T1000 (cell line): ENCODE data around the gene G6PC1.
"Not testable (repeated sequence)": the region's sequence is repeated elsewhere in the genome, so short reads cannot be mapped to it uniquely, and the experiment has no call there.

Experiments
- DNase-seq: peaks from one replicate; lab custom pipeline; 2025; ENCODE audit warnings: mixed read lengths; lab: John Stamatoyannopoulos, UW

The G6PC1 gene

DNA sequence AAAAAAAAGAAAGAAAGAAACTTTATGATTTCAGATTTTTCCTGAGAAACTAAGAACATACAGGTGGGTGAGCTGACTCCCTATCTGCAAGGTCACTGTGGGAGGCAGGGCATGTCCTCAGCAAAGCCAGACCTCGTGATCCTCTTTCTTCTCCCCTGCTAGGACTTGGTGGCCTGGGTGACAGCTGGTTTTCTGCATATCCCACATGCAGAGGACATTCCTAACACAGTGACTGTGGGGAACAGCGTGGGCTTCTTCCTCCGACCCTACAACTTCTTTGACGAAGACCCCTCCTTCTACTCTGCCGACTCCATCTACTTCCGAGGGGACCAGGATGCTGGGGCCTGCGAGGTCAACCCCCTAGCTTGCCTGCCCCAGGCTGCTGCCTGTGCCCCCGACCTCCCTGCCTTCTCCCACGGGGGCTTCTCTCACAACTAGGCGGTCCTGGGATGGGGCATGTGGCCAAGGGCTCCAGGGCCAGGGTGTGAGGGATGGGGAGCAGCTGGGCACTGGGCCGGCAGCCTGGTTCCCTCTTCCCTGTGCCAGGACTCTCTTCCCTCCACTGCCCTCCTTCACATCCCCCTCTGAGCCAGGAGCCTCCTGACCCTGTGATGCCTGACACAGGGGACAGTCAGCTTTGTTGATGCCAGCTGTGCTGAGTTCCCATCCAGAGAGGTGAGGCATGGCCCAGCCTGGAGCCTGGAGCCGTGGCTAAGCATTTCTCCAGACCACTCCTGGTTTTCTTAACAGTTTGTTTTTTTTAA lies 26.5 kb upstream of the G6PC1 start:
- not testable (repeated sequence) for DNase-seq

DNA sequence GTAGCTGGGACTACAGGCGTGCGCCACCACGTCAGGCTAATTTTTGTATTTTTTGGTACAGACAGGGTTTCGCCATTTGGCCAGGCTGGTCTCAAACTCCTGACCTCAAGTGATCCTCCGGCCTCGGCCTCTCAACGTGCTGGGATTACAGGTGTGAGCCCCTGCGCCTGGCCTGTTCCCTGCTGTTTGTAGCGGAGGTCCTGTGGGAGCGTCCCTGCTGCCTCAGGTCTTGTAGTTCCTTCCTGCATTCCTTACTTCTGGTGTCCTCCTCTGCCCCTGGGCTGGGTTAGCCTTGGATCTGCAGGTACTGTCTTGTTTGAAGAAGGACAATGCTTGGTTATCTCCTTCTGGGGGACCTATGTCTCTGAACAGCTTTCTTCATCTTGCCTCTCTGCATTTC lies 23.6 kb upstream of the G6PC1 start:
- DNase-seq, result no peak

DNA sequence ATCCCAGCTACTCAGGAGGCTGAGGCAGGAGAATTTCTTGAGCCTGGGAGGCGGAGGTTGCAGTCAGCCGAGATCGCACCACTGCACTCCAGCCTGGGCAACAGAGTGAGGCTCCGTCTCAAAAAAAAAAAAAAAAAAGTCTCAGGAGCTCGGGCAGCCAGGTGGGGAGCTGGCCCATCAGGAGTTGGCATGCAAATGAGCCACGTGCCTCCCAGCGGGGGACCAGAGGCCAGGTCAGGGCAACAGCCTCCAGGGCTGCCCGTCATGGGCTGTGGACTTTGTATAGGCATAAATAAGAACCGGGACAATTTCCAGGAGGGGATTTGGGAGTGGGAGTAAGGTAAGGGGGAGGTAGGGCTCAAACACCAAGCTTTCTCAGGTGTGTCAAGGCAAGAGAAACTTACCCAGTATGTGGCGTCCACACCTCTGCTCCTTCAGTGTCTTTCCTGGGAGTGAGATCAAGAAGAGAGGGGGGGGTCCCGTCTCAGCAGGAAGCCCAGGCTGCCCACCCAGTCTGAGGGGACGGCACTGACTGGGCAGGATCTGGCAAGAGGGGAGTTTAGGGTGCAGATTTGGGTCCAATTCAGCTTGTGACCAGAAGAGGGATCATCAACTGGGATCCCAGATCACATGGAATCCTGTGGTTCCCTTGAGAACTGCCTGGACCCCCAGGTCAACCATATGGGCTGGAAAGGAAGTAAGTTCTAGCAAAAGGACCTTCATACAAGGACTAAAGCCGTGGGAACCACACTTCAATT lies 22.3 kb upstream of the G6PC1 start:
- DNase-seq, result no peak

DNA sequence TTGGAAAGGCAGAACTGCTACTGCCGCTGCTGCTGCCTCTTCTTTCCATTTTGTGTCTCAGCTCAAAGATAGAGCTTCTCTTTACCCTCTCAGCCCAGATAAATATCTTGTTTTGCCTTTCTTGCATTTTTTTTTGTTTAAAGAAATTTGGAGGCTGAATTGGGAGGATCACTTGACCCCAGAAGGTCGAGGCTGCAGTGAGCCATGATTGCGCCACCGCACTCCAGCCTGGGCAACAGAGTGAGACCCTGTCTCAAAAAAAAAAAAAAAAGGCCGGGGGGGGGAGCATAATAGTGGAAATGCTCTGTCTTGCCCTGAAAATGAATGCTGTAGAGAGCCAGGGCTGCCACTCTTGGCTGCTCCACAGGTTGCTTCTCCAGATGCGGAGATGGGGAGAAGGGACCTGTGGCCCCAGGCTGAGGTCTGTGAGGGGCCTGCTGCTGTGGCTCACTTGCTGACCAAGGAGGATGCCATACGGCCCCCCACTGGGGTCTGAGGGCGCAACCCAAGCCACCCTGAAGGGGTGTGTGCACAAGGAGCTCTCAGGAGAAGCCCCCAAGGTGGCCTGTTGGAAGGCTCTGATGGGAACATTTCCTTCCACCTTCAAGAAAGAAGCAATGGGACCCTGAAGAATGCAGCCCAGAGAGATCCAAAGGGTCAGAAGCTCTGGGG lies 21.5 kb upstream of the G6PC1 start:
- DNase-seq, result no peak

DNA sequence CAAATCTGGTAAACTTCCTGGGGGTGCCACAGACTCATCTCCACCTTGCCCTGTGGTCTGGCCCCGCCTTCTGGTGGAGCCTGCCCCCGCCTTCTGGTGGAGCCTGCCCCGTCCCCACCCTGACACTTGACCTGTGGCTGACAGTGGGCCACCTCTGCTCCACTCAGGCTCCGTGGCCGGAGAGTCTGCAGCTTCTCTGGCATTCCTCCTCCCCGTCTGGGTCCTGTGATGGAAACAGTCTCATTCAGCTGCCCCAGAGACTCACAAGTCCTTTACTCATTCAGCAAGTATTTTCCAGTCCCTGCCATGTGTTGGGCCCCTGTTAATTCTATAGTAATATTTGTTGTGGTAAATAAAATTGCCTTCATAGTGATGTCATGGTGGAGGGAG lies 21.0 kb upstream of the G6PC1 start:
- DNase-seq, result no peak

DNA sequence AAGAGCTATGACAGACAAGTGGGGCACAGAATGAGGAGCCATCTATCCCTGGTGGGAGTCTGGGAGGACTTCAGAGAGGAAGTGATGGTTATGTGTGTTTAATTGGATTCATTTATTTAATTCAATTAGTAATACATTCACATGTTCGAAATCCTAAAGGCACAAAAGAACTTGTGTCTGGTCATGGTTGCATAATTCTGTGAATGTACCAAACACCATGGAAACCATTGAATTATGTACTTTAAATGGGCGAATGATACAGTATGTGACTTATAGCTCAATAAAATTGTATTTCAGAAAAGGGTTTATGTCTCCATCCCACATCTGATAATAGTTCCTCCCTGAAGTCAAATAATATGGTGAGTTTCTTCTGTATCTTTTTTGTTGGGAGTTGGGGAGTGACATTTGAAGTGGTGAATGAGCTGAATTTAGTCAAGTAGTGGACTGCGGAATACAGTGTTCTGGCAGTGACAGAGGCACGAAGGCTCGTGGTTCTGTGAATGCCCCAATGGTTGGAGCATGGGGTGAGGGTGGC lies 19.8 kb upstream of the G6PC1 start:
- no peak for DNase-seq

DNA sequence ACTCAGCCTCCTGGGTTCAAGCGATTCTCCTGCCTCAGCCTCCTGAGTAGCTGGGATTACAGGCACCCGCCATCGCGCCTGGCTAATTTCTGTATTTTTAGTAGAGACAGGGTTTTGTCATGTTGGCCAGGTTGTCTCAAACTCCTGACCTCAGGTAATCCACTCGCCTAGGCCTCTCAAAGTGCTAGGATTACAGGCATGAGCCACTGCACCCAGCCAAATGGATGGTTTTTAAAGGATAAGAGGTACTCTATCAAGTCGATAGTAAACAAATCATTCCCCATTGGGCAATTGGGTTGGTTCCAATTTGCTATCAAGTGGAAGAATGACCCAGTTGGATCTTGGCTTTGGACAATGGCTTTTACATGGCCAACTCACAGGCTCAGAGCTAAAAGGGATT lies 18.9 kb upstream of the G6PC1 start:
- DNase-seq, result not testable (repeated sequence)

DNA sequence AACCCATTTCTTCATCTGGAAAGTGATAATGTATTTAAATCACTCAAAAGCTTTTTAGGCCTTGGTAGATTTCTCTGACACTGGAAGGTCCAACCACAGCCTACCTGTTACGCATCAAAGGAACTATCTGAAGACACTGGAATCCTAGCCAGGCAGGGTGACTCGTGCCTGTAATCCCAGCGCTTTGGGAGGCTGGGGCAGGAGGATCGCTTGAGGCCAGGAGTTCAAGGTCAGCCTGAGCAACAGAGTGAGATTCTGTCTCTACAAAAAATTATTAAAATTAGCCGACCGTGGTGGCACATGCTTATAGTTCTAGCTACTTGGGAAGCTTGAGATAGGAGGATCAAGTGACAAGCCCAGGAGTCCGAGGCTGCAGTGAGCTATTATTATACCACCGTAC lies 18.4 kb upstream of the G6PC1 start:
- DNase-seq, result no peak

DNA sequence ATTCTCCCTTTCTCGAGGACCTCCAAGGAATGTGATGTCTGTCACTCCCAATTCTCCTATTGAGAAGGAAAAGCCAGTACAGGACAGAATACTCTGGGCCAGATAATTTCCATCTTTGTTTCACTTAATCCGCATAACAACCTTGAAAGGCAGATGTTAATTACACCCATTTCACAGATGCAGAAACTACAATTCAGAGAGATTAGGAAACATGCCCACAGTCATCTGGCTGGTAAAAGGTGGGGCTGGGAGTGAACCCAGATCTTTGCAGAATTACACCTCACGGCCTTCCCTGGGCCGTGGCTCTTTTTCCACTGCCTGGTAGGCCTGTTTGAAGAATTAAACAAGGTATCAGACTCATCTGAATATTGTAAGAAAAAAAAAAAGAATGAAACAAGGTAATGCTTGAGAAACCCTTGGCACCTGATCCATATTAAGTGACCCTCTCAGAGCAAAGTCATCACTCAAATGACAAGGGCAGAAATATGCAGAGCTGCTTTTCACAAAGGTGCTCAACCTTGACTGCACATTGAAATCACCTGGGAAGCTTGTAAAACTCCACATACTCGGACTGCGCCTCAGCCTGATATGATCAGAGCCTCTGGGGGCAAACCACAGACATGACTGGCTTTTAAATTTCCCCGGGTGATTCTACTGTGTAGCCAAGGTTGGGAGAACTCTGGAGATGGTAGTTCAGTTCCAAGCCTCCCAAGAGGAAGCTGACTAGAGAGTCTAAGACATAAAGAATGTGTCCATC lies 16.6 kb upstream of the G6PC1 start:
- DNase-seq, result no peak

DNA sequence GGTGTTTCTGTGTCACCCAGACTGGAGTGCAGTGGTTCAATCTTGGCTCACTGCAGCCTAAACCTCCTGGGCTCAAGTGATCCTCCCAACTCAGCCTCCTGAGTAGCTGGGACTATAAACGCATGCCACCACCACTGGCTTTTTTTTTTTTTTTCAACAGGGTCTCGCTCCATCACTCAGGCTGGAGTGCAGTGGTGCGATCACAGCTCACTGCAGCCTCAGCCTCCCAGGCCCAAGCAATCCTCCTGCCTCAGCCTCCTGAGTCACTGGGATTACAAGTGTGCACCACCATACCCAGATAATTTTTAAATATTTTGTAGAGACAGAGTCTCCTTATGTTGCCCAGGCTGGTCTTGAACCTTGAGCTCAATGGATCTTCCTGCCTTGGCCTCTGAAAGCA lies 14.8 kb upstream of the G6PC1 start:
- not testable (repeated sequence) for DNase-seq

DNA sequence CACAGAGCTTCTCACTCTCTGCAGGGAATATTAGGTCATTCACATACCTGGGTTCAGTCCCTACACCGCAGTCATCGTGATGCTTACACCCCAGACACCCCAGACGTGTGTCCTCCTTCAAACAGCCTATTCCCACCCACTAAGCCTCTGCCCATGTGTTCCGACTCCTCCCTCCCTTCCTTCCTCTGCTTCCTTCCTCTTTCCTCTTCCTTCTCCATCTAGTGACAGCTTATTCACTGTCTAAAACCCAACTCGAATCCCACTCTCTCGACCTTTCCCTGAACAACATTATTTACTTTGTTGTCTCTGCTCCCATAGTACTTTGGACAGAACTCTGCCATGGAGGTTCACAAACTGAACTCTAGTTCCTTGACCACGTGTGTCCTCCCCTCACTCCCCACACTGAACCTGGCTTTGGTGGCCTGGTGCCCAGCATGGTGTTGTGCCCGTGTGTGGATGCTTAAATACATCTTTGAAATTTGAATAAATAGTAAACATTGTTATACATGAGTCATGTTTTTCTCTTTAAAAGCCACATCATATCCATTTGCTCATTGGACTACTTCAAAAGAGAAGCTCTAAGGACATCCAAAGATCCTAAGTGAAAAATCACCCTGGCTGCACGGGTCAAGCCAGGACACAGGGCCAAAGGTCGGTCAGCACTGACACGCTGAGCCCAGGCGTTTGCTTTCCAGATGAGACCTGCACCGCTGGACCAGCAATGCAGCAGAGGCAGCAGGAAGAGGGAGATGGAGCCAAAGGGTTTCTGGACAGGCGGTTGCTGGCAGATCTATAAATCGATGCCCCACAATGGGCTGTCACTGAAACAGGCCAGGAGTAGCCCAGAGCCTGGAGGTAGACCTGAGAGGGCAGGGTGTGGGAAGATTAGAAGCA lies 14.1 kb upstream of the G6PC1 start:
- no peak for DNase-seq

DNA sequence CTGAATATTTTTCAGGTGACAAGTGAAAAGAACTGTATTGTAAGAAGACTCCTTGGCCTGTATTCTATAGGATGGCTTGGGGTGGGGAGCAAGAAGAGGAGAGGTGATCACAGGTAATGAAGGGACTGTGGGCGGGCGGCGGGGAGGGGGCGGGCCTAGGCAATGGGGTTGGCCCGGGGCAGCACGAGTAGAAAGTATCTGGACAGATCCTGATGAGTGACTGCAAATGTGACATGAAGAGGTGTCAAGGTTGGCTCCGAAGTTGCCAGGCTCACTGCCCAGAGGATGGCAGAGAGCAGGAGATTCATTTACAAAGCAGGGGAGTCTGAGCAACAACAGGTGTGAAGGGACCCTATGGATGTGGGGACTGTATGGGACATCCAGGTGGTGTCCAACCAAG lies 10.8 kb upstream of the G6PC1 start:
- no peak for DNase-seq

DNA sequence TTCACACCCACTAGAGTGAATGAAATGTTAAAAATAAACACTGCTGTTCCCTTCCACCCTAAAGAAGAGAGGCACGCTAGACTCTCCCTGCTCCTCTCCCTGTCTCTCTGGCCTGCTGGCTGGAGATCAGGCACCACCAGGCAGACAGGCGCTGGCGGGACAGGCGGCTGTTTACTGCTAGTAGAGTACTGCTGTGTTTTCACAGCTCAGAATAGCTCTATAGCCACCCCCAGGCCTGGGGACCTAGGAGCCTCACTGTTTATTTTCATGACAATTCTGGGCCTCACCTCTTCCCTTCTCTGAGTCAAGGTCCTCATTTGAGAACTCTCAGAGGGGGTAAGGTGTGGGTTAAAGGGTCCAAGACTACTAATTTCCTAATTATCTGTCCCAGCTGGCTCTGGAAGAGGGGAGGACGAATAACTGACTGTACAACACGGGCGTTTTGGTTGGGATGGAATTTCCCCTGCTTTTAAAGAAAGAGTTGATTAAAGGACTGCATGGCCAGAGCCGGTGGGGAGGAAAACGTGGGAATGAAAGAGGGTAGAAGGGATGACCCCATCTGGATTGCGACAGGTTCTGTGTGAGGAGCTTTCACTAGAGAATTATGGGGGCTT lies 9.0 kb upstream of the G6PC1 start:
- no peak for DNase-seq

DNA sequence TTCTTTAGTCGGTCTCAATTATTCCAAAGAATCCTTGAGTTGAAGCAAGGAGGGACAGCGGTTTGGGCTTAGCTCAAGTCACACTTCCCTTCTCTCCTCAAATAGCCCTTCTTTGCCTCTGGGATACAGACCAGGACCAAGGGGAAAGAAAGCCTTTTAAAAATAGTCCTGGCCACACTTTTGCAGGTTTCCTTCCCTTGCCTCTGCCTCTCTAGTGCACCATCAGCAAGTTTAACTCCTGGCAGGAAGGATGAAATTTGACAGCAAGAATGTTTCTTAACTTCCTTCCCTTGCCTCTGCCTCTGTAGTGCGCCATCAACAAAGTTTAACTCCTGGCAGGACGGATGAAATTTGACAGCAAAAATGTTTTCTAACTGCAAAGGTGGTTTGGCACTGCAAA lies 7.2 kb upstream of the G6PC1 start:
- no peak for DNase-seq

DNA sequence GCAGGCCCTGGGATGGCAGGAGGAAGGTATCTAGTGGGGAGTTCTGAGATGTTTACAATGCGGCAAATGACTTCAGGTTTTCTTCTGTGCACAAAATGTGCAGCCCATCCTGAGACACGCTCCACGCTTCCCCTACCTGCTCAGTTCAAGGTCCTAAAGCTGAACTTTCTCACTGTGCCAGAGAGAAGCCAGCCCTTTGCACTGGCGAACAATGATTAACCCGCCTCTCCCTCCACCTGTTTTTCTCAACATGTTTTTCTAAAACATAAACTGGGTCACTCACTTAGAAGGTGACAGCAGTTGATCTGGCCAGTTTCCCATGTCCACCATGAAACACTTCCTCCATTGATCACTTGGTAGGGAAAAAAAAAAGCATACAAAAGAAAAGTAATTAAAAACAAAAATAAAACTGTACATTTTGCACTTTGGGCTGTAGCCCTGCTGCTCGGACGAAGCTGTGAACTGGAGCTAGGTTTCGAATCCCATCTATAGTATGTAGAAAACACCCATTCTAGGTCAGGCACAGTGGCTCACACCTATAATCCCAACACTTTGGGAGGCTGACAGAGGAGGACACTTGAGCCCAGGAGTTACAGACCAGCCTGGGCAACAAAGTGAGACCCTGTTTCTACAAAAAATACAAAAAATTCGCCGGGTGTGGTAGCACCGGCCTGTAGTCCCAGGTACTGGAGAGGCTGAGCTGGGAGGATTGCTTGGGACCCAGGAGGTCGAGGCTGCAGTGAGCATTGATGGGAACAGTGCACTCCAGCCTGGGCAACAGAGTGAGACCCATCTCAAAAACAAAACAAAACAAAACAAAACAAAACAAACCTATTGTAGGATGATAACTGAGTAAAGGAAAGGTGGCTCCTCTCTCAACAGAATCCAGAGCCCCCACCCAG lies 6.1 kb upstream of the G6PC1 start:
- DNase-seq, result no peak

DNA sequence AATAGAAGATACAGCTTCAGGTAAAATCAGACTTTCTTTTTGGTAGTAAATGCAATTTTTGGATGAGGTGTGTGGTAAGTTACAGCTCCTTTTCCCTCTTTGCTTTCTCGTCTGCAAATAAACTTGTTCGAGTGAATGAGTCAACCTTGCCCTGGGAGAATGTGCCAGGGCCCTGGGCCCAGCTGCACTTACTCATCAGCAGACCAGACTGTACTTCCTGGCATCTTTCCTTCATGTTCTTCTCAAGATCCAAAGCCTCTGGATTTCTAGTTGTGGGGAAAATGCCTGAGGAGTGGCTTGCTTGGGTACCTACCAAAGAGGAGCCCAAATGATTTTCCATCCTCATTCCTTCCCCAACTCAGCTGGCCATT lies 5.4 kb upstream of the G6PC1 start:
- peak; percentile 56 for DNase-seq

DNA sequence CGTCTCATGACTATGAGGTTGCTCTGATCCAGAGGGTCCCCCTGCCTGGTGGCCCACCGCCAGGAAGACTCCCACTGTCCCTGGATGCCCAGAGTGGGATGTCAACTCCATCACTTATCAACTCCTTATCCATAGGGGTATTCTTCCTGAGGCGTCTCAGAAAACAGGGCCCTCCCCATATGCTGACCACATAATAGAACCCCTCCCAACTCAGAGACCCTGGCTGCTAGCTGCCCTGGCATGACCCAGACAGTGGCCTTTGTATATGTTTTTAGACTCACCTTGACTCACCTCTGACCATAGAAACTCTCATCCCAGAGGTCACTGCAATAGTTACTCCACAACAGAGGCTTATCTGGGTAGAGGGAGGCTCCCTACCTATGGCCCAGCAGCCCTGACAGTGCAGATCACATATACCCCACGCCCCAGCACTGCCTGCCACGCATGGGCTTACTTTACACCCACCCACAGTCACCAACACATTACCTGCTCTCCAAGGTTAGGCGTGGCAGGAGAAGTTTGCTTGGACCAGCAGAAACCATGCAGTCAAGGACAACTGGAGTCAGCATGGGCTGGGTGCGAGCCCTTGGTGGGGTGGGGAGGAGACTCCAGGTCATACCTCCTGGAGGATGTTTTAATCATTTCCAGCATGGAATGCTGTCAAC lies 2.3 kb upstream of the G6PC1 start:
- DNase-seq, result no peak

DNA sequence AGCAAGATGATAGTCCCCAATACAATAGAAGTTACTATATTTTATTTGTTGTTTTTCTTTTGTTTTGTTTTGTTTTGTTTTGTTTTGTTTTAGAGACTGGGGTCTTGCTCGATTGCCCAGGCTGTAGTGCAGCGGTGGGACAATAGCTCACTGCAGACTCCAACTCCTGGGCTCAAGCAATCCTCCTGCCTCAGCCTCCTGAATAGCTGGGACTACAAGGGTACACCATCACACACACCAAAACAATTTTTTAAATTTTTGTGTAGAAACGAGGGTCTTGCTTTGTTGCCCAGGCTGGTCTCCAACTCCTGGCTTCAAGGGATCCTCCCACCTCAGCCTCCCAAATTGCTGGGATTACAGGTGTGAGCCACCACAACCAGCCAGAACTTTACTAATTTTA lies 618 bp upstream of the G6PC1 start:
- DNase-seq, result not testable (repeated sequence)
